GM19463 (cell line): ENCODE data around the gene PAK5.

Experiments used
- ATAC-seq: cut with Tn5 transposase; IDR thresholded peaks from one replicate; pipeline ENCODE4 v1.9.1; 2021; ENCODE audit warnings: mild to moderate bottlenecking, moderate library complexity; ENCODE audit not compliant: unreplicated experiment

PAK5 gene

DNA sequence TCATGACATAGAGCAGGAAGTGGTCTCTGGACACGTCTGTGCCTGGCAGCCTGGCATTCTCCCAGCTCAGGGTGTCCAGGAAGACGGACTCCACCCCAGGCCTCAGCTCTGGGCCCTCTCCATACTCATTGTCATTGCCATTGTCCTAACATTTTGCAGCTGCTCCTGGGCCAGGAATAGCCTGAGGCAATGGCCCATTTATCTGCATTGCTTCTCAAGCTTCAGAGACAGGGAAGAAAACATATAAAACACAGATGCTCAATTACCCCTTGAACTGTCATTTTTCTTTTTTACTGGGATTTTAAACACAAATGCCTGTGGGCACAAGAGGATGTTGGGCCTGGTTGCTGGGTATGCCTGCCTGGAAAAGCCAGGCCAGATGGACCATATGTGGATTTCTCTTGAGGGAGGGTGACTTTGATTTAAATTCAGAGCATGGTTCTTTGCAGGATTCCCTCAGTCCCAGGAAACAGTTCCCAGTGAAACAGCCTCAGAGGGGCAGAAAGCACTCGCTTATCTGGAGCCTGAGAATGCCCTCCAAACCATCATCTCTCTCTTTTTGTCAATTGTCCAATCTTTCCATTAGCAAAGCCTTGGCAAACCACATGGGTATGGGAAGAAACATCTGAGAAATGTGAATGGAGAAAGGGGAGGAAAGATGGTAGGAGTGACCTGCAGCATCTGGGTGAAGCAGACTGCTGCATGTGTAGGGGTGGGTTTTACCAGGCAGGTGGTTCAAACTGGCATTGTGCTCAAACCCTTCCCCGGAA, 306.6 kb downstream of the PAK5 start:
- no peak for ATAC-seq

DNA sequence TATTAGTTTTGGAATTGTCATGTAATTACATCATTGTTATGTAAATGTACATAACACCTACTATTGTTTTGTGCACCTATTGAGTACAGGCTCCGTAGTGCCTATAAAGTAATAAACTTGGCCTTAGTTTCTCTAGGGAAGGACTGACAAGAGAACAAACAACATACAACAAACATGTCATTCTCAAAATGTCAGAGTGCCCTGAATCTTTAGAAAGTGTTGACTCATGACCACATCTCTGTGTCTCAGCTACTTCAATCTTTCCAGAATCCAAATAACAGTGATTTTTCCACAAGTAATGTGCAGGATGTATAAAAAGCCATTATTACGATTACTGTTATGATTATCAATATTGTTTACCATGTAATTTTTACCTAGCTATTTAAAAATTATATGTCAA, 307.3 kb downstream of the PAK5 start:
- no peak for ATAC-seq

DNA sequence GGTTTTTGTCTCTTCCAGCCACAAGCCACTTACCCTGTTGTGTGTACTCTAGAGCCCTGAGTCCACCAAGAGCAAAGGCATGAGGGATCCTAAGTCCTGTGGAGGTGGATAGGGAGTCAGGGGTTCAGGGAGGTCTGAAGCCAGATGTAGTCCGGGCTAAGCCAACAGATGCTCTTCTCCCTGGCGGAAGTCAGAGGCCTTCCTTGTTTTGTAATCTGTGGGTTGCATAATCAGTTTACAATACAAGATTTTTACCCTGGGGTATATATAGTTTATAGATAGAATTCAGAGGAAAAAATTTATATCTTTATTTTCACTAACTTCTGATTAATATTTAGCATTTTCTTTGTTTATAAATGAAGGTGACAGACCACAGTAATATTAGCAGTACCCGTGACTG, 315.2 kb downstream of the PAK5 start:
- ATAC-seq: no peak

DNA sequence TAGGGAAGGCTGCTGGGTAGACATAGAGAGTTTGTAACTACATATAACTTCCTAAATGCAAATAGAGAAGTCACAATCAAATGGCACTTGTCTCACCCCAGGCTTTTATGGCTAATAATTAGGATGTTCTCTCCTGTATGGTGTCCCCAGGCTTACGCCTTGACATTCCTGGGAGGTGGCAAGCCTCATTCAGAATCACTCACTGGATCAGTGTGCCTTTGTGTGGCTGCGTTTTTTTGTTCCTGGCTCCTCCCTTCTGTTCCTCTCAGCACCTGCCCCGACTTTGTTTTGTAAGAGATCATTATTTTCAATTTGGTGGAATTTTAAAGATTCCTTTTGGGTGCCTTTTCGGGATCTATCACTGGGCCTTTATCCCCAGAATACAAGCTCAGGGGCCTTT, 318.8 kb downstream of the PAK5 start:
- ATAC-seq: no peak

DNA sequence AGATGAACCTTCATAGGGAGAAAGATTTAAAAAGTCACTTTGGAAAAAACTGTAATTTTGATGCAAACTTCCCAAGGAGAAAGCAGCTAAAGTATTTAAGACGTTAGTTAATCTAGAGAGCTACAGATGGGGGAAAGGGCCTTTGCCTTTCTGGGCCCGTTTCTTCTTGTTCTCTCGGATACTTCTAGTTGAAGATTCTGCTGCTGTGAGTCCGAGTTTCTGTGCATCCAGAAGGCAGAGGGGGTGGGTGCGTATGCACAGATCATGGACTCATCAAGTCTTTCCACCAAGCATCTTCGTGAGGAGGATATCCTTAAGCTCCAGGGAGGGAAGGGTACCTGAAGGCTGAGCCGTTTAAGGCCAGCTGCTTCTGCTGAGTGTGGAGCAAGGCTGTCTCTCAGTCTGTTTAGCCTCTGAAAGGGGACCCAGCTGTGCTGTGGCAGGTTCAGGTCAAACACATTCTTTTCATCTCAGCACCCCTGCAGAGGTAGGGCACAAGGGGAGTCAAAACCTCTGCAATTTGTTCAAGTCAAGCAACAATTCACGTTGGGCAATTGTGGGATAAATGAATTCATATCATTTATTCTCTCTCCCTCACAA, 320.2 kb downstream of the PAK5 start:
- no peak for ATAC-seq

DNA sequence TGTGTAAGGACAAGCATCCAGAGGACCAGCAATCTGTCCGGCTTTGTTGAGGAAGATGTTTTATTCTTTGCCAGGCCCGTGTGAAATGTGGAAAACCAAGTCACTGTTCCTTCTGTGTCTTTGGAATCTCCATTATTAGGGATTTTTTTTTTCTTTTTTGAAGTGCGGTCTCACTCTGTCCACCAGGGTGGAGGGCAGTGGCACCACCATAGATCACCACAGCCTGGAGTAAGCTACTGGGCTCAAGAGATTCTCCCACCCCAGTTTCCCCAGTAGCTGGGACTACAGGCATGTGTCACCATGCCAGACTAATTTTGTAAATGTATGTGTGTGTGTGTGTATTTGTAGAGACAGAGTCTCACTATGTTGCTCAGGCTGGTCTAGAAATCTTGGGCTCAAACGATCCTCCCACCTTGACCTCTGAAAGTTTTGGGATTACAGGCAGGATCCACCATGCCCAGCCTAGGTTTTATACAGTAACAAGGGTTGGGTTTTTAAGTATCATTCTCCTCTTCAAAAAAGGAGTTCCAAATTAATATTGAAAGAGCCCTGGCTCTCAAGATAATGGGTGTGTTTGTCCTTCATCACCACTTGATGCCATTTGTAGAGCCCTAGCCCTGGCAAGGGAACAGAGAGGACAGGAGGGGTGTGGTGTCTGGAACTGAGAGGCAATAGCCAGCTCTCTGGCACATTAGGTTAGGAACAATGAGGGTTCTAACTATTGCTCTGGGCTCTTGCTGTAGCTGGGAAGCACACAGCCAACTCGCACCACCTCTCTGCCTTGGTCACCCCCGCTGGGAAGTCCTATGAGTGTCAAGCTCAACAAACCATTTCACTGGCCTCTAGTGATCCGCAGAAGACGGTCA, 321.3 kb downstream of the PAK5 start:
- no peak for ATAC-seq

DNA sequence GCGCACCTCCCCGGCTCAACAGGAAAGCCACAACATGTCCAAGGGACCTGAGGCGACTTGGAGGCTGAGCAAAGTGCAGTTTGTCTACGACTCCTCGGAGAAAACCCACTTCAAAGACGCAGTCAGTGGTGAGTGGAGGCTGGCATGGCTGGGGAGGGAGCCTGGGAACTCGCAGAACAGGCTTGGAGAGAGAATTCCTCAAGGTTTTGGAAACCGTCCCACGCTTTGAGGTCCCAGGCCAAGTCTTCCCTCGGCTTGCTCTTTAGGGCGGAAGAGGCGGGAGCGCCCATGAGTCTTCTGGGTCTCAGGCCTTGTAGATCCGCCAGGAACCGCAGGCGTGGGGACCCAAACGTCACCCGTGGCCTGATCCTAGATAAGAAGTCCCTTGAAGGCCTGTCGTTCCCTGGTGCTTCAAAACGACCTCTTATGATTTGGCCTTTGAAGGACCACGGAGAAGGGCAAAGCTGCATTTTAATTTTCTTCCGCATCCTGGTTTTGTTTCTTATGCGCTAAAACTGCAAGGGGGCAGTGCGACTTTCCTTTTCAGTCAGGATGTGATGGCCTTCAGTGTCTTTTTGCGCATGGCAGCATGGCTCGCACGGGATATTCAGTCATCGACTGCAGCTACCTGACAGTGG, 322.5 kb downstream of the PAK5 start:
- no peak for ATAC-seq

DNA sequence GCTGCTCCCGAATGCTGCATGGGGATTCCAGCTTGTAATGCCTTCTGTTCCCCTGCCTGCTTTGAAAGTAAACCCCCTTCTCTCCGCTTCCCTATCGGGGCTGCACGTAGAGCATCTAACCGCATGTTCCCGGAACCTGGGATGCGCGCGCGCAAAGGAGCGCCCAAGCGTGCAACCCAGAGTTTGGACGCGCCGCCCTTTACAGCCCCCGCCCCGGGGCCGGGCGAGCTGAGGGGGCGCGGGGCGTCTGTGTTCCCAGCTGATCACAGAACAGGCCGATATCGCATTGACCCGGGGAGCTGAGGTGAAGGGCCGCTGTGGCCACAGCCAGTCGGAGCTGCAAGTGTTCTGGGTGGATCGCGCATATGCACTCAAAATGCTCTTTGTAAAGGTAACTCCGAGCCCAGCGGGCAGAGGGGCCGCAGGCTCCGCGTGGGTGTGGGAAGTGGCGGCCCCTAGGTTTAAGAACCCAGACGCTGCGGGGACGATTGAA, 323.1 kb downstream of the PAK5 start:
- no peak for ATAC-seq

DNA sequence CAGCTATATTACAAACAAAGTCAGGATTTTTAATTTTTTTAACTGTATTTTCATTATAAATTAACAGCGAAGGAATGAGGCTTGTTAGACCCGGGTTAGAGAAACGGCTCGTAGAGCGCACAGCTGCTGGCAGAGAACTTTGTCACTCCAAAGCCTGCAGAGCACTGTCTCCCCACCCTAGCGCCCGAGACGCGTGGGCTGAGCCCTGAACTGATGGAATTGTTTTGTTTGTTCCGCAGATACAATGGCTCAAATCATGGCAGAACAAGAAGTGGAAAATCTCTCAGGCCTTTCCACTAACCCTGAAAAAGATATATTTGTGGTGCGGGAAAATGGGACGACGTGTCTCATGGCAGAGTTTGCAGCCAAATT, 323.7 kb downstream of the PAK5 start:
- no peak for ATAC-seq

DNA sequence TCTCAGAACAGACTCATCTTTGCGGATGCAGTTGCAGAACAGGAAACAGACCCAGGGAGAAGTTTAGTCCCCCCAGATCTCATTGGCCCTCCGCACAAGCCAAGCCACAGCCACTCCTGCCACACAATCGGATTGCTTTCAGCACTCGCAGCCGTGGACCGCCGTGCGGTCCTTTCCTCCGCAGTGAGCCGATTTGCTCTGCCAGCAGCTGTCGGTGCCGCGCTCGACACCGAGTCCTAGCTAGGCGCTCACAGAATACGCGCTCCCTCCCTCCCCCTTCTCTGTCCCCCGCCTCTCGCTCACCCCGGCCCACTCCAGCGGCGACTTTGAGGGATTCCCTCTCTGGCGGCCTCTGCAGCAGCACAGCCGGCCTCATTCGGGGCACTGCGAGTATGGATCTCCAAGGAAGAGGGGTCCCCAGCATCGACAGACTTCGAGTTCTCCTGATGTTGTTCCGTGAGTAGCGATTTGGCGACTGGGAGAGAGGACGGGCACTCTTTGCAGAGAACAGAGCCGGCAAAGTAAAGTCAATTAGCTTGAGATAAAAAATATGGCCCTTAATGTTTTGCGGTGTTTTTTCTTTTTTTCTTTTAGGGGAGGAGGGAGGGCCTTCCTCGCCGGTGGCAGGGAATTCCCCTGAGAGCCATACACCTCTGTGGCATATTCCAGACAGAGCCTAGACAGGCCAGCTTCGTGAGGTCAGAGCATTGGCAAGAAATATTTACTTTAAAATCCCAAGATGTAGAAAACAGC, 324.2 kb downstream of the PAK5 start, which contains the start of gene LAMP5:
Gene LAMP5 (plus strand): TSS at position 130 of the 753 bp plus-strand sequence. CDS start 263 bp downstream, at position 393.
- no peak for ATAC-seq

DNA sequence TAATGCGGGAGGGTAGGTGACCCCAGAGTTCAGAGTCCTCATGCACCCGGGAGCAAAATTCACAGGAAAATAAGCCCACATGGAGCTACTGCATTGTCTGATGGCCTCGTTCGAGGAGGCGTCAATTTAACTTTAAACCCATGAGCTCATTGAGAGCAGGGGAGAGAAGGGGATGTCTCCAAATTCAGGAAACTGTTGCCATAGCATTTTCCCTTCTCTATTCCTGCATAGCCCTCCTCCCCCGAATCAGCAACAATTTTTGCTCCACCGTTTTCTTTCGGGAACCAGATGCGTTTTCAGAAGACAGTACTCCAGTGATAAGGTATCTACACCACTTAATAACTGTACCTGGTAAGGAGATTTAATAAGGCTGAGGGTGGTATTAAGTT, 324.8 kb downstream of the PAK5 start:
- no peak for ATAC-seq

DNA sequence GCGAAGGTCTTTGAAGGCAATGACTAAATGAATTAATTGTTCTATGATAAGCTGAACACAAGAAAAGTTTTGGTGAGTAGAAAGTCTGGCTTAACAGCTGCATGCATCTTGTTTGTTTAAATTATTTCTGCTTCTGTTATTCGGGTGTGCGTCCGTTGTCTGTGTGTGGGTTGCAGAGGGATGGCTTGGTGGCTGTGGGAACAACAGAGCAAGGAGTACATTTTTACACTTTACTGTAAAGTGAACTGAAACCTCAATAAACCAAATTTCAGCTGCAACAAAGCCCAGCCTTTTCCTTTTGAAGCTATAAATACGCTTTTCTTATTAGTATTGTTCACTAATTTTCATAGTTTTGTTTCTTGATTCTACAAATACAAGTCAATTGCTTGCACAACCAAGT, 328.0 kb downstream of the PAK5 start:
- ATAC-seq: no peak

DNA sequence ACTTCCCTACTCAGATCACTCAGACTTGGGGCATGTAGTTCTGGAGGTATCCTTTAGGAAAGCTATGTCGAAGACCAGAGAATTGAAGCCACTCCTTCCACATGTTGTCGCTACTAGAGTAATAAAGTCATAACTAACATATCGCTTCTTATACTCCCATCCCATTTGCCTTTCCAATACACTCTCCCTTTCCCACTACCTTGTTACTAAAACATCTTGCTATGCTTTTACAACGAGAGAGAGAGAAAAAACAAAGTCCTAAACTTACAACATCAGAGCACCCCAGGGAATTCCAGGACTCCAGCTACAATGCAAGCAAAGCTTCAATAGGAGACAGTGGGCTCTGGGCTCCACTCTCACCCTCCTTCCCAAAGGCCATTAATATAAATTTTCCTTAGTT, 329.6 kb downstream of the PAK5 start:
- no peak for ATAC-seq

DNA sequence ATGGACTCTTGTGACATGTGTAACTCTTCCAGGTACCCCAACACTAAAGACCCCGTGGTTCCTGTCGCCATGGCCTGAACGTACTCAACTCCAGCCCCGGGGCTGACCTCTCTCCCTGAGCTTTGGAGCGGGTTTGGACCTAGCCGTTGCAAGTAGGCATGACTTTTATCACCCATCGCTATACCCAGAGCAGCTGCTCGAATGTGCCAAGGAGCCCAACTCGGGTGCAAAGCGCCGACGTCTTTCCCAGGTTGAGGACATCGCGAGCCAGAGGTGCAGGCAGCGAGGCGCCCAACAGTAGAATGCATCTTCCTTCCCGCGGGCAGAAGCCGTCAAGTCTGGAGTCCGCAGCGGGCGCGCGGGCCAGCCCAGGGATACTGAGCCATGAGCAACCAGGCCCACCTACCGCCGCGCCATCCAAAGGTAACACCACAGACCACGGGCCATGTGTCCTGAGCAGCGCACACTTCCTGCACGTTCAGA, 330.1 kb downstream of the PAK5 start:
- no peak for ATAC-seq

DNA sequence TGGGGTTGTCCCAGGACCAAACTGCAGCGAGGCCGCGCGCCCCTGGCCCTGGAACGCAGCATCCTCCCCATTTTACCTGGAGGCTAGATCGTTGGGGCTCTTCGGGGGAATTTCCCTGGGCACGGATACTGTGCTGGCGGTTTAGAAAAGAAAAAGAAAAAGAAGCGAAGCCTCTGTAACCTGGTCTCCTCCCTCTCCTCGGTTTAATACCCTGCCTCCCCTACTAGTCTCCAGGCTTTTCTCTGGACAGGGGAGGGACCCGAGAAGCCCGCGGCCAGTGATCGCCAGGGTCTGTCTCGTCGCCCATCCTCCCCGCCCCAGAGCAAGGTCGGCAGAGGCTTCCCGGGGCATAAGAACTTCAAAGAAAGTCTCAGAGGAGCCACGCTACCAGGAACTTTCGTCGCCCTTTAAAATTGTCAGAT, 330.6 kb downstream of the PAK5 start:
- no peak for ATAC-seq

DNA sequence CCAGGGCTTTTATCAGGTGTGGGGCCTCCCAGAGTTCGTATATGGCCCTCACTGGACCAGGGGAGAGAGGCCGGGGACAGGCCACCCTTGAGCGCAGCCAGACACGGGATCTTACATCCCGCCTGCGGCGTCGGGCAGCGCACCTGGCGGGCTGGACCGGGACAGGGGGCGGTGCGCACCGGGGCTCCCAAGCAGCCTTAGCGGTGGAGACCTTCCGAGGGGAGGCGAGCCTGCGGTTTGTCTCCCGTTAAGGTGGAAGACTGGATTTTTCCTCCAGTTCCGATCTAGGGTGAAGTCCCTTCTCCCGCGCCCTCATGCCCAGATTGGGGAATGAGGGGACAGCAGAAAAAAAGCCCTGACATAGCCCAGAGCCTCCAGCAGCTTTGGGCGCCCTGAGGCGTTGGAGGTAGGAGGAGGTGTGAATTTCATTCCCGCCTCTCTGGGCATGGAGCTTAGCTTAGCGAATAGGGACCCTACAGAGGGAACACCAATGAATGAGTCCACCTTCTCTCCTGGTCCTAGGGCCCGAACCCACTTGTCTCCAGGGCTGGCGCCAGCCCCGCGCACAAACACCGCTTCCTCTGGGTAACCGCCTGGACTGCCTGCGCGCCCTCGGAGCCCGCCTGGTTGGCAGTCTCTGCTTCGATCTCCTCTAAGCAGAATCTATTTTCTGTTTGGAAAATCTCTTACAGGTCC, 331.2 kb downstream of the PAK5 start:
- no peak for ATAC-seq

DNA sequence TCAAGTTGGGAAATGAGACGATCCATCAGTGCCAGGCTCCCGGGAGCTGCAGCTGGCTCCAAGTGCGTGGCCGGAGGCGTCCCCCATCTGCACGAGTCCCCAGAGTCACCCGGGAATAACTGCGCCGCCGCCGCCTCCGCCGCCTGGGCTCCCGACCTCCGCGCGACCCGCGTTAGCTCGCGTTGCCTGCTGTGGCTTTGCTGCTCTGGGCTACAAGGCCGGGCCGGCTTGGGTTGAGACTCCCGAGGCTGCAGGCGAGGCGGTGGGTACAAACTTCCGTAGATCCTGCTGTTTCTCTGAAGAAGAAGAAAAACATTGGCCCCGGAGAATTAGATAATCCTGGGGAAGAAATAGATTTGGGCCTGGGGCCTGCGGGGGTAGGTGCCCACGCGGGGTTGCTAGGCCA, 331.9 kb downstream of the PAK5 start:
- ATAC-seq: no peak

DNA sequence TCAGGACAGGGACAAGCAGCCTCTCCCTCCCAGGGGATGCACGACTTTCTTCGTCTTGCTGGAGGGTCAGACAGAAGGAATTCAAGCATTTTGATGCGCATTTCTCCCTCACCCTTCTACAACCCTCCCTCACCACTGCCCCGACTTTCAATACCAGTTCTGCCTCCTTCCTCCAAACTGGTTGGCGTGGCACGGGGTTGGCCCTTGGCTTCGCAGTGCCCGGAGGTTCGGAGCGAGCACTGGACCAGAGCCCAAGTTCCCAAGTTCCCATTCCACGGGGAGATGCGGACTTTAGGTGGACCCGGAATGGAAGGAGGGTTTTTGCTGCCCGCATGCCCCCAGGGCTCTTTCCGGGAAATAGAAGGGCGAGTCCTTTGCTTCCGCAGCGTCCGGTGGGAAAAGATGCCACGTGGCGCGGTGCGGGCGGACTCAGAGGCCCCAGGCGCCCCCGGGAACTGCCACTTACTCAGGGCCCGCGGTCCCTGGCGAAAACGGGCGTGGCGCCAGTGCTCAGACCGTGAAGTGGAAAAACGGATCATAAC, 332.5 kb downstream of the PAK5 start:
- no peak for ATAC-seq

DNA sequence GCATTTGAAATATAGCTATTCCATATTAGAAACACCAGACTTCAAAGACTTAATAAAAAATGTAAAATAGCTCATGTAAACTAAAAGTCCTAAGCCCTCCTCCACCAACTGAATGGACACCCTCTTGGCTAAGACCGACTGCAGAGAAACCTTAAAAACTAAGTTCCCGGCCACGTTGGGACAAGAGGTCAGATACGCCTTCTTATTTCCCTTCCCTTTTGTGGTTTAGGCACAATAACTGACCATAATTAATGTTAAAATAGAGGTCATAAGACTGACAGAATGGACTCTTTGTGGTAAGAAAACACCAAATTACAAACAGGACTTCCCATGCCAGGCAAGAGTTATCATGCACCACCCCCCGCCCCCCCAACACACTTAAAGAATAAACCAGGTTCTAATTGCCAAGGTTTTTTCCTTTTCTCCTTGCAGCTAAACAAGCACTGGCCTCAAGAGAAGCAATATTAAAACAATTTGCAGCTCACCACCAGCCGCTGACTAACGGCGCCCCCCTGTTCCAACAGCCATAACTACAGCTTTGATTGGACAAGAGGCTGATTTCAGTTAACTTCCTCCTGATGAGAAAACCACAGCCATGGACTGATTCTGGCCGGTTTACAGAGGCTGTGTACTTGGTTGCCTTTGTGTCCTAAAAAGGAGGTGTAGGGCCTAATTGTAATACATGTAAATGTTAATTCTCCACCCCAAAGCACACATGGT, 335.2 kb downstream of the PAK5 start:
- ATAC-seq: no peak
